ENCODE data around the gene TMEM61.

Gene TMEM61

GRCh38 chr1:55040933-55041494, 60.6 kb downstream of the TMEM61 start:
- H3K4me2 ChIP-seq (ENCODE audit: low read length): no peak overlapping the region
- H4K20me1 ChIP-seq (ENCODE audit: insufficient read depth, low read length): no peaks in the 10 kb centered on the region
- TF ChIP-seq CTCF (IDR thresholded peaks at IDR 0.05; ENCODE audit: low read depth, low read length): no peak
- TF ChIP-seq EZH2phosphoT487 (IDR thresholded peaks at IDR 0.05; ENCODE audit: low read depth): no peak
- no peaks in the 10 kb centered on the region for H3K4me1 ChIP-seq (ENCODE audit: low read length)
- H3K27me3 ChIP-seq (ENCODE audit: low read depth, low read length): no peaks in the 10 kb centered on the region
- no peaks in the 10 kb centered on the region for H3K36me3 ChIP-seq (replicated peaks; ENCODE audit: low read depth, low read length)
- no peaks in the 10 kb centered on the region for H3K79me2 ChIP-seq (ENCODE audit: low read length)
- H3K9ac ChIP-seq (ENCODE audit: low read length): no peak overlapping the region
- no peak overlapping the region for H3K4me3 ChIP-seq (ENCODE audit: low read length)
- H3K27ac ChIP-seq (ENCODE audit: low read length): no peak overlapping the region
- H2AFZ ChIP-seq (ENCODE audit: low read depth, low read length): no peak overlapping the region
- H3K9me3 ChIP-seq (ENCODE audit: insufficient read depth, low read length): no peaks in the 10 kb centered on the region

DNA sequence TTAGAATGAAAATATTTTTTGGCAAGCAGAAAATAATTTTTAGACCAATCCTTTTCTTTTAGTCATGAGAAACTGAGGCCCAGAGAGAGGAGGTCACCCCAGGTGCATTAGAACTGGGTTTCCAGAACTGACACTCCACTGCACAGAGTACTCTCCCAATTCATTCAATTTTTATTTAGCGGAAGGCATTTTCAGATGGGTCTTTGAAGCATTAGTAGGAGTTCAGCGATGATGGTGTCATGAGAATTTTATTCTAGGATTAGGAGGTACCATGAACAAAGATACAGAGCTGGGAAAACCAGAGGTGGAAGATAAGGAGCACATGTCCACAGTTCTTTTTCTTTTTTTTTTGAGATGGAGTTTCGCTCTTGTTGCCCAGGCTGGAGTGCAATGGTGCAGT, 61.2 kb downstream of the TMEM61 start:
- no peak overlapping the region for H3K4me3 ChIP-seq (ENCODE audit: low read length)
- no peak overlapping the region for H2AFZ ChIP-seq (ENCODE audit: low read depth, low read length)
- H3K27ac ChIP-seq (ENCODE audit: low read length): no peak overlapping the region
- H3K36me3 ChIP-seq (replicated peaks; ENCODE audit: low read depth, low read length): no peaks in the 10 kb centered on the region
- no peaks in the 10 kb centered on the region for H3K4me1 ChIP-seq (ENCODE audit: low read length)
- no peaks in the 10 kb centered on the region for H3K79me2 ChIP-seq (ENCODE audit: low read length)
- H3K9ac ChIP-seq (ENCODE audit: low read length): no peak overlapping the region
- H3K27me3 ChIP-seq (ENCODE audit: low read depth, low read length): no peaks in the 10 kb centered on the region
- no peak overlapping the region for H3K4me2 ChIP-seq (ENCODE audit: low read length)
- TF ChIP-seq CTCF (IDR thresholded peaks at IDR 0.05; ENCODE audit: low read depth, low read length) (no peak), EZH2phosphoT487 (IDR thresholded peaks at IDR 0.05; ENCODE audit: low read depth) (no peak)
- no peaks in the 10 kb centered on the region for H4K20me1 ChIP-seq (ENCODE audit: insufficient read depth, low read length)
- no peaks in the 10 kb centered on the region for H3K9me3 ChIP-seq (ENCODE audit: insufficient read depth, low read length)

All from OCI-LY3 (cell line).